22Rv1 (cell line): ENCODE measurements around the gene ASPM.

Experiments used
- ZFX ChIP-seq: fragments of 450-650 bp; IDR thresholded peaks from 2 replicates; pipeline ENCODE4 v1.6.1; 2017; ENCODE audit warnings: antibody characterized with exemption, borderline replicate concordance
- TF ChIP-seq, protein P1 (sequence below): fragments of 450-650 bp; IDR thresholded peaks from 2 replicates; pipeline ENCODE4 v1.5.1; 2017; ENCODE audit warnings: mild to moderate bottlenecking

DNA sequence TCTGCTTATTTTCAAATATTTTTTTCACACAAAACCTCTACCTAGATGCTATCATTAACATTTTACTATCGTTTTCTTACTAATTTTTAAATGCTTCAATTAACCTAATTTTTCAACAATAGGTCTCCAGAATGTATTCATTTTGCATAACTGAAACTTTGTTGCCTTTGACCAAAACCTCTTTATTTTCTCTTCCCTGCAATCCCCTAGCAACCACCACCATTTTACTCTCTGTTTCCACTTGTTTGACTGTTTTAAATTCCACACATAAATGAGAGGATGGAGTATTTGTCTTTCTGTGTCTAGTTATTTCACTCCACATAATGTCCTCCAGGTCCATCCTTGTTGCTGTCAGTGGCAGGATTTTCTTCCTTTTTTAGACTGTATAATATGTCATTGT lies 69.9 kb downstream of the ASPM start:
- TF ChIP-seq, protein P1, sequence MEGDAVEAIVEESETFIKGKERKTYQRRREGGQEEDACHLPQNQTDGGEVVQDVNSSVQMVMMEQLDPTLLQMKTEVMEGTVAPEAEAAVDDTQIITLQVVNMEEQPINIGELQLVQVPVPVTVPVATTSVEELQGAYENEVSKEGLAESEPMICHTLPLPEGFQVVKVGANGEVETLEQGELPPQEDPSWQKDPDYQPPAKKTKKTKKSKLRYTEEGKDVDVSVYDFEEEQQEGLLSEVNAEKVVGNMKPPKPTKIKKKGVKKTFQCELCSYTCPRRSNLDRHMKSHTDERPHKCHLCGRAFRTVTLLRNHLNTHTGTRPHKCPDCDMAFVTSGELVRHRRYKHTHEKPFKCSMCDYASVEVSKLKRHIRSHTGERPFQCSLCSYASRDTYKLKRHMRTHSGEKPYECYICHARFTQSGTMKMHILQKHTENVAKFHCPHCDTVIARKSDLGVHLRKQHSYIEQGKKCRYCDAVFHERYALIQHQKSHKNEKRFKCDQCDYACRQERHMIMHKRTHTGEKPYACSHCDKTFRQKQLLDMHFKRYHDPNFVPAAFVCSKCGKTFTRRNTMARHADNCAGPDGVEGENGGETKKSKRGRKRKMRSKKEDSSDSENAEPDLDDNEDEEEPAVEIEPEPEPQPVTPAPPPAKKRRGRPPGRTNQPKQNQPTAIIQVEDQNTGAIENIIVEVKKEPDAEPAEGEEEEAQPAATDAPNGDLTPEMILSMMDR: no peak
- TF ChIP-seq ZFX: no peak
